Measurements from ENCODE around the gene SKI.
A peak's percentile ranks its signal among the peaks of the same experiment; 100 is the strongest.

SKI gene

DNA sequence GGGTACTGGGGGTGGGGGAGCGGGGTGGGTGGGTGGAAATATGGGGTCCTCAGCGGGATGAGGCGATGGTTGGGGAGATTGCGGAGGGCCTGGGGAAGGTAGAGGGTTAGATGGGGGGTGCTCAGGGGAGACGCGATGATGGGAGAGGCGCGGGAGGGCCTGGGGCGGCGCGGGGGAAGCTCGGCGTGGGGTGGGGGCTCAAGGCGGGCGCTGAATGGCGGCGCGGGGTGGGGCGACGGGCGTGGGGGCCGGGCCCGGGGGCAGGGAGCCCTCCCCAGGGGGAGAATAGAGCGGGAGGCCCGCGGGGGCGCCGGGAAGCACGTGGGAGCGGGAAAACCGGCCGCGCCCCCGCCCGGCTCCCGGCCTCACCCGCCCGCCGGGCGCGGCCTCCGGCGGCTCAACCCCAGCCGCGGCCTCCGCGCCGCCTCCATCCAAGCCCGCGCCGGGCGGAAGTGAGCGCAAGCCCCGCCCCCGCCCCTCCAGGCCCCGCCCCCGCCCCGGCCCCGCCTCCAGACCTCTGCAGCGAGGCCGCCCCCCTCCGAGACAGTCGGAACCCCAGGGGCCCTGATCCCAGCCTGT lies 33.7 kb upstream of the SKI start, which contains the start of gene FAAP20:
Gene FAAP20, minus strand, starts transcription at position 454 of the 579 bp plus-strand sequence. Its CDS starts 23 bp downstream, at position 431.
- DNase-seq (ENCODE audit: low read depth in 2 of 2): peak; percentile 31 to 43

GRCh38 chr1:2194898-2195673 lies 33.0 kb upstream of the SKI start:
- peak; percentile 63 to 67 for DNase-seq (ENCODE audit: low read depth in 2 of 2)

DNA sequence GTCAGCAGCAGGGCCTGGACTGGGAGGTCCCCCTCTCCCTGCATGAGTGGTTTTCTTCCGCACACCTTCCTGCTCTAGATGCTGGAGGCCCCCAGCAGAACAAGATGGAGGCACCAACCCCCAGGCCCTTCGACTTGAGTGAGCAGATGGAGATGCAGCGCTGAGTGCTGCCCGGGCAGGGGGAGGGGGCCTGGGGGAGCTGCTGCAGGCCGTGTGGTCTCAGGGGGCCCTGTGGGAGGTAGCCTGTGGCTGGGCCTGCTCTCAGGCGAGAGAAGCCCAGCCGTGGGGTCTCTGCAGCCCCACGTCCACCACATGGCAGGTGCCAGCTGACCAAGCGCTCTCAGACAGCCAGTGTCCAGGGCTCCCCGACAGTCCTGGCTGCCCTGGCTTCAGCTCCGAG lies 32.3 kb upstream of the SKI start:
- DNase-seq (ENCODE audit: low read depth in 2 of 2): no peak

DNA sequence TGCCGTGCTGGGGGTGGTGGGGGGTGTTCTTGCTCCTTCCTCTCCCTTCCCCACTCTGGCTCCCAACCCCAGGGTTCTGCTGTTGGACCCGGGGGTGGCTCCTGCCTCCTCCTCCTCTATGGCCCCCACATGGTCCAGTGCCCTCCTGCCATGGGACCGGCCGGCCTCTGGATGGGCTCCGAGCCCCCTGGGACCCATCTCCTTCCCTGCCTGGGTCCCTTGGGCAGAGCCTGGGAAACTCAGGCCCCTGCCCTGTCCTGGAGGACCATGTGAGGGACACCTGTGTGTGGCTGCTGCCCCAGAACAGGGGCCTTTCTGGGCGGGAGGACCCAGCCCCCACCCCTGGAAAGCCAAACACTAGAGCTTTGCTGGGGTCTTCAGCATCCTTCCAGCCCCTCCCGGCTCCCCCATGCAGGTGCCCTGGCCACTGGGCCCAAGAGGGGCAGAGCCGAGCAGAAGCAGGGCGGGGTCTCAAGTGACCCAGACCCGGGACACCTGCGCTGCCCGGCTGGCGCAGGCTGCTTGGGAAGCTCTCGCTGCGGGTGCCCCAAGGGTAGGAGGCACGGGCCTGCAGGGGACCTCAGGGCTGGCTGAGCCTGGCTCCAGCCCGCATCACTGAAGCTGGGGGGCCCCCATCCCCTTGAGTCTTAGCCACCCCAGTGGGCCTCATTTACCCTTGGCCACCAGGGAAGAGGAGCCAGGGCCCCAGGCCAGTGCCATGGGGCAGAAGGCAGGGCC lies 31.0 kb upstream of the SKI start:
- no peak for DNase-seq (ENCODE audit: low read depth in 2 of 2)

- no peak for DNase-seq (ENCODE audit: low read depth in 2 of 2)
Observed at GRCh38 chr1:2197707-2198165, 30.4 kb upstream of the SKI start.

DNA sequence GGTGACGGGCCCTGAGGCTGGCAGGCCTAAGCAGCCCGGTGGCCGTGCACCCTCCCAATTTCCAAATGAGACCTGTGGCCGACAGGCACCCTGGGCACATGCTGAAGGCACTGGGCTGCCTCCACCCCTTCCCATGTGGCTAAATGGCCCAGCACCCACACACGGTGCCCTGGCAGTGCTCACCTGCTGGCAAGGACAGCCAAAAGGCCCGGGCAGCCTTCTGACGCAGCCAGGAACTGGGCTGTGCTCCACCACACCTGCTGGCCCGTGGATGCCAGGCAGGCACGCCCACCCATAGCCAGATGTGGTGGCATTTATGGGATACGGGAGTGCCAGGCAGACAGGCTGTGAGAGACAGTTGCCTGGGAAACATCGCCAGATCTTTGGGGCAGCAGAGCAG lies 29.5 kb upstream of the SKI start:
- DNase-seq (ENCODE audit: low read depth in 2 of 2): no peak

- DNase-seq (ENCODE audit: low read depth in 2 of 2): peak; percentile 57 to 58
Observed at GRCh38 chr1:2199042-2199810, 28.9 kb upstream of the SKI start.

DNA sequence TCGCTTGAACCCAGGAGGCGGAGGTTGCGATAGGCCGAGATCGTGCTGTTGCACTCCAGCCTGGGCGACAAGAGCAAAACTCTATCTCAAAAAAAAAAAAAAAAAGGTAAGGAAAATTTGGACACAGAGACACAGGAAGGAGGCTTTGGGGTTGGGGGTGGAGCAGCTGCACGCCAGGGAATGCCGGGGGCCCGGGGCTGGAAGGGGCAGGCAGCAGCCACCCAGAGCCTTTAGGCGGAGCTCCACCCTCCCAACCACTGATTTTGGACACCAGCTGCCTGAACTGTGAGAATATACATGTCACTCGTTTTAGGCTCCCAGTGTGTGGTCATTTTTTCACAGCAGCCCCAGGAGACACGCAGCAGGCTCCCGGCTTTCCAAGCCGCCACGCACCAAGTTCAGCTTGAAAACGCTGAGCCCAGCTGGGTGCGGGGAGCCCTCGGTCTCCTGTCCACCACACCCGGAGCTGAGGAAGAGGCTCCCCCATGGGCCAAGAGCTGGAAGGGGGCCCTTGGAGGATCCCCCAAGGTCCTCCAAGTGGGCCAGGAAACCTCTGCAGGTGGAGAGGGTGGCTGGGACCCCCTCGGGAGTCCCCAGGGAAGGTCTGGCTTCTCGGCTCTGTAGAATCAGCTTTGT lies 27.7 kb upstream of the SKI start:
- no peak for DNase-seq (ENCODE audit: low read depth in 2 of 2)

DNA sequence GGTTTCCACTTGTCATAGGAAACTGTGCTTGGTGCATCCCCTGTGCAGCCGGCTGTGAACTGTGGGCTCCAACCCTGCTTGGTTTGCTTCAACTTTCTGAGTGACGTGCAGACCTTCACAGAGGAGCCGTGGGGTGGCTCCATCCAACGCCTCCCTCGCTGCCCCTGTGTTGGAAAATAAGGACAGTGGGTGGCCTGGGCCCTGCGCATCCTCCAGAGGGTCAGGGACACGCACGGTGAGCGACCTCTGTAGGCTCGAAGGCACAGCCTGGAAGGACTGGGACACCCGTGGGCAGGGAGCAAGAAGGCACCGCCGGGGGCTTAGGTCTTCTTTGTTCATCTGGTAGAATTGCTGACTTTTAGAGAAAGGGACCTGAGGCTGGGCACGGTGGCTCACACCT lies 27.1 kb upstream of the SKI start:
- no peak for DNase-seq (ENCODE audit: low read depth in 2 of 2)

GRCh38 chr1:2202008-2202575 lies 26.0 kb upstream of the SKI start:
- DNase-seq (ENCODE audit: low read depth in 2 of 2): no peak

DNA sequence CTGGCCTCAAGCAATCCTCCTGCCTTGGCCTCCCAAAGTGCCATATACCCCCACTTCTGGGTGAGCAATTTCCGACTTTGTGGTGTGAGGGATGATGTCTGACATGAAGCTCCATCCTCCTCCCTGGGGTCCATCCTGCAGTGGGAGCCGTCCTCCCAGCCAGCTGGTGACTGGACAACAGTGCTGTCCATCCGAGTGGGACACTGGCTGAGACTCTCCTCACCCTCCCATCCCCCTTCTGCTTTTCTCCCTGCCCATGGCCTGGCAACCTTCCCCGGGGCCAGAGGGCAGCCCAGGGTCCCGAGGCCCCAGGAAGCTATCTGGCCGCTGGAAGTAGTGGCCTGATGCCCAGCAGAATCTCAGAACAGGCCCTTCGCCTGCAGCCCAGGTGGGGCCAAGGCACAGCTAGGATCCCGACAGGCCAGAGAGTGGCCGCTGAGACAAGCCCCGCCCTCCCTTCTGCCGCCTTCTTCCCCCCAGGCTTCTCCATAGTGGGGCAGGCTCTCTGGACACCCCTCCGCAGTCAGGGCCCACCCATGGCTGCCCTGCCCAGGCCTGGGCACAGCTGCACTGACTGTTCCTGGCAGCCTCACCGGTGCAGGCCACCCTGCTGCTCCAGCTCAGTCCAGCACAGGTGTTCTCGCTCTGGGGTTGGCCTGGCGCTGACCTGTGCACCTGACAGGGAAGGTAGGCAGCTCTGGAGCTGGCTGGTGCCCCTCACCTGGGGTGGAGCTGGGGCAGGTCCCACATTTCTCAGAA lies 25.1 kb upstream of the SKI start:
- DNase-seq (ENCODE audit: low read depth in 2 of 2): no peak

GRCh38 chr1:2203671-2204414 lies 24.3 kb upstream of the SKI start:
- DNase-seq (ENCODE audit: low read depth in 2 of 2): no peak

DNA sequence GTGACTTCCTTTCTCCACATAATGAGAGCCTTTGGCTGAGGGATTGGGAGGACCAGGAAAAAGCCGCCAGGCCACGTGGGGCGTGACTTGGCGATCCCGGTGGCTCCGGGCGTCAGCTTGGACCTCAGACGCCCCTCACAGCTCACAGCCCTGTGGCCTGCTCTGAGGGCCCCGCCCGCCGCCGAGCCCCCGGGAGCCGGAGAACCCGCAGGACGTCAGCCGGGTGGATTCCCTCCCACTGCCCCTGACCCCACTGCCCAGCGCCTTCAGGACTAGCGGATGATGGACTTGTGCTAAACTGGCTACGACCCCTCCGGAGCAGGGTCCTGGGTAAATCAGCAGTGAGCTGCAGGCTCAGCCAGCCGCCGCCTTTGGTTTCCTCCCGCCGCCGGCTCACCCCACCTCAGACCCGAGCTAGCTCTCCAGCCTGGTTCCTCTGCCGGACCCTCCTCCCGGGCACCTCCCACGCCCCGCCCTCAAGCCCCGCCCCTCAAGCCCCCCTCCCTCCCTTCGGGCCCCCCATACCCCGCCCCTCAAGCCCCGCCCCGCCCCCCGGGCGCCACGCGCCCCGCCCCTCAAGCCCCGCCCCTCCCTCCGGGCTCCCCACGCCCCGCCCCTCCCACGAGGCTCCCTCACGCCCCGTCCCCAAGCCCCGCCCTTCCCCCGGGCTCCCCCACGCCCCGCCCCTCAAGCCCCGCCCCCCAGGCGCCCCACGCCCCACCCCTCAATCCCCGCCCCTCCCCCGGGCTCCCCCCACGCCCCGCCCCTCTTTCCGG lies 23.5 kb upstream of the SKI start:
- no peak for DNase-seq (ENCODE audit: low read depth in 2 of 2)

DNA sequence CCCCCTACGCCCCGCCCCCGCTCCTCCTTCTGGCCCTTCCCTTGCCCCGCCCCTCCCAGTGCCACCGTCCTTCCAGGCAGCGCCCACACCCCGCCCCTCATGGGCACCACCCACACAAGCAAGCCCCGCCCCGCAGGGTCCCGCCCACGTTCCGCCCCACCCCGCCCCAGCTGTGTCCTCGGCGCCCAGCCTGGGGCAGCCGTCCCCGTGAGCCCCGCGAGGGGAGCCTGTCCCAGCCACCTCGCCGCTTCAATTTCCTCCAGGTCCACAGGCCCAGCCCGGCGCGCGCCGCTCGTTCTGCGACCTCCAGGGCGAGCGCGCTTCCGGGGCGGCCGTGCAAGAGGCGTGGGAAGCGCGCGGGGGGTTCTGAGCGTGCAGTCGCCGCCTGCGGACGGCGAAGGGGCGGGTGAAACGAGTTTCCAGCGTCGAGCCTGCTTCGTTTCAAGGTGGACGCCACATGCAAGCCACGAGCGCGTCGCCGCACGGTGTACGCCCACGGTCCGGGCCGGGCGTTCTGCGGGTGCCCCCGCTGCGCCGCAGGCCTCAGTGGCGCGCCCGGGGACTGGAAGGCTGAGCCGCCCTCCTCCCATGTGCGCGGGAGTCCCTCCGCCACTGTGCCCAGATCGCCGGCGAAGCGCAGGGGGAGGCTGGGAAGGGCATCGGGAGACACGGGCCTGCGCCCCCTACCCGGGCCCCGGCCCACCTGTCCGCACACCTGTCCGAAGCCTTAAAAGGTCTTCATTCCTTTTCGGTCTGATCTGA lies 22.7 kb upstream of the SKI start:
- peak; percentile 89 to 96 for DNase-seq (ENCODE audit: low read depth in 2 of 2)

DNA sequence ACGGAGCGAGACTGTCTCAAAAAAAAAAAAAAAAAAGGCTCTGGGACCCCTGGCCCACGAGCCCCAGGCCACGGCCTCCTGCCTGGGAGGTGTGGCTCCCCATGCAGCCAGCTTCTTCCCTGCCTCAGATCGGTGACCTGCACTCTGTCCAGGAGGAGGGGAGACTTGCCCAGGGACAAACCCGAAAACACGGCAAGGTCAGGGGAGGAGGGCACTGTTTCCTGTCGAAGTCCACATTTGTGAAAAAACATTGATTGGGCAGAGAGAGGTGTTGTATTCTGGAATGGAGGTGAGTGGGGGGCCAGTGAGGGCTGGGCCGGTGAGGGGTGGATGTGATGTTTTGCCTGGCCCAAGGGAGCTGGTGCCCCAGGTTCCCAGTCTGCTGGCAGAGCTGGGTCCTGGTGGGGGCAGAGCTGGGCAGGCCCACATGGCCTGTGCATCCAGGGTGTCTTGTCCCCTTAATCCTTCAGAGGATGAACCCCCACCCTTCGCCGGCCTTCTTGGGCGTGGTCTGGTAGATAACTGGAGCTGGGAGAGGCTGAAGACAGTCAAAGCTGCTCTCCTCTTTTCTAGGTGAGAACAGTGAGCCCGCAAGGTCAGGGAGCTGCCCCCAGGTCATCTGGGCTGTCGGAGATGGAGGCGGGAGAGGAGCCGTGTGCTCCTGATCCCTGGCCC lies 21.2 kb upstream of the SKI start:
- DNase-seq (ENCODE audit: low read depth in 2 of 2): no peak

GRCh38 chr1:2208309-2209239 lies 19.5 kb upstream of the SKI start:
- DNase-seq (ENCODE audit: low read depth in 2 of 2): no peak
